SKM-1 (cell line): ENCODE results near the gene RABGAP1L.

ENCODE experiments used
- DNase-seq: peaks from one replicate; lab custom pipeline; 2025; ENCODE audit not compliant: unreplicated experiment; lab: John Stamatoyannopoulos, UW

RABGAP1L gene

DNA sequence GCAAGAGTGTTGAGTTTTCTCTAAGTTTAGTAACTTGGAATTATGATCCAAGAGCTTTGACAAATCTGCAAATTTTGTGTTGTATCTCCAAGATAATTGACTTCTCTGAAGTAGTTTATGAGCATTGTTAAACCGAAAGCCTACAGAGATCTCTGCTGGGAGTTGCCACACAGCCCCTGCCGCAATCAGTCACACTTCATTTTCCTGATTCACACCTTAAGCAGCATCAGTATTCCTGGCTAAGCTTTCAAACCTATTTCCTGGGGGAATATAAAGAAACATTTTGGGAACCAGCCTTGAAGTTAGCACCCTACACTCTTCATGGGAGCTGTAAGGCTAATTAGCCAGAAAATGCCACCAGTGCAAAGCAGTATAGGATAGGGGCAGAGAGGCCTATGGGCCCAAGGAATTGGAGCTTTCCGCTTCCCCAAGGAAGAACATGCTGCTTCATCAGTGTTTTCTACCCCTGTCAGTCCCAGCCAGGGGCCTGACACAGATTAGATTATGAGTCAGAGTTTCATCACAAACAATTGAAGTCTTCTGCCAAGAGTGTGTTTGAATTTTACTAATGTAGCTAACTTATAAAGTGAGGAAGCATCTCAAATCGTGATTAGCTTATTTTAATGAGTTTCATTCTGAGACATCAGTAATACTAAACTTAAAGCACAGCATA, 817.3 kb downstream of the RABGAP1L start:
- DNase-seq, result no peak

- peak; percentile 22 for DNase-seq
Observed at GRCh38 chr1:174982971-174983689, 823.8 kb downstream of the RABGAP1L start.

- no peak for DNase-seq
Observed at GRCh38 chr1:174984952-174985351, 825.6 kb downstream of the RABGAP1L start.

GRCh38 chr1:174988539-174988938, 829.2 kb downstream of the RABGAP1L start:
- DNase-seq, result no peak

GRCh38 chr1:174988986-174989385, 829.7 kb downstream of the RABGAP1L start:
- no peak for DNase-seq

DNA sequence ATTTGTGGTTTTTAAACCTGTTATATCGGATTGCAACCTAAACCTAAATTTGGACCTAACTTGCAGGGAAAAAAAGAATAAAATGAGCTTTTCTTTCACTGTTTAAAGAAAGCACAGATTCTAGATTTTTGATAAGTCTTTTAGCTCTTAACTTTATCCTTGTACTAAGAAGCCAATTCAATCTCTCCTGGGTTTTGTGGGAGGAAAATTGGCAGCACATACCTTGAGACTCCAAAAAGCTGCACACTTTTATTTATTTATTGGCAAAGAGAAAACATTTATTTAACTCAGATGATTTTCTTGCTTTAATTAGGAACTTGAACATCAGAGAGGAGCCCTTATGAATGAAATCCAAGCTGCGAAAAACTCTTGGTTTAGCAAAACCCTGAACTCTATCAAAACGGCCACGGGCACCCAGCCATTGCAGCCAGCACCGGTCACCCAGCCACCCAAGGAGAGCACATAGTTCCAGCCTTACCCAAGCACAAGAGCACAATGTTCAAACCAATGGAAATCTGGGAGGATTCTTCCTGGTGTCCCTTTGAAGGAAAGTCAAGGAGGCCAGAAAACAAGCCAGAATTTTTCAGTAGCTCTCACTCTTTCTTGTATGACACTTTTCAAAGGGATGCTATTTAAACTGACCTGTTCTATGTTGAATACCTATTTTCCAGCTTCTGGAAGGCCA, 830.4 kb downstream of the RABGAP1L start:
- DNase-seq, result no peak

- DNase-seq, result no peak
Observed at GRCh38 chr1:174990382-174990999, 831.2 kb downstream of the RABGAP1L start.

DNA sequence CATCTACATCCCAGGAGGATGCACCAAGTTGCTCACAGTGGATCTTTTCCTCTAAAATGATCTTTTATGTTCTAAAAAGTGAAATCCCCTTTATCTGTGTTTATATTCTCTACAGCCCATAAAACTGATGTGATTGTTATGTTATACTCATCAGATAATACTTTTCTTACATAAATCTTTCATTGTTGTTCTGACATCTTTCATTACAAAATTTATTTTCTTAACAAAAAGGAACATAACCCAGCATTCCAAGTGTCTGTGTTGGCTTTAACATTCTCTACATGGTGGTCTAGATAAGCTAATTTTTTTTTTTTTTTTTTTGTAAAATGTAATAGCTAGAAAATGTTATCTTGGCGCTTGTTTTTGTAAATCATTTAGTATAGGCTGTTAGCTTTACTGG, 832.2 kb downstream of the RABGAP1L start:
- DNase-seq, result no peak

- no peak for DNase-seq
Observed at GRCh38 chr1:174995121-174995520, 835.8 kb downstream of the RABGAP1L start.

- DNase-seq, result no peak
Observed at GRCh38 chr1:174995916-174996315, 836.6 kb downstream of the RABGAP1L start.

DNA sequence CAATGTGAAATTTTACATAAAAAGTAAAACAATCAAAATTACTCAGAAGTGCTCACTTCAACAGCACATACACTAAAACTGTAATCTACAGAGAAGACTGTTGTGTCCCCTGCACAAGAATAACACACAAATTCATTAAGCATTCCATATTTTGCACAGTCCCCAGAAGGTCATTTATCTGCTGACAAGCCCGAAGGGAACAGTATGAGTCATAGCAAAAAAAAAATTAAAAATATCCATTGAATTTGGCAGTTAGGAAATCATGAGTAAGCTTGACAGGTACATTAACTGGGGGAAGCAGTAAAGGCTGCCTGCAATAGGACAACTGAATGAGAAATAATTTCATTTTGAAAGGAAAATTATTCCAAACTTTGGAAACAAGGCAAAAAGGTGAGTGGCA, 837.2 kb downstream of the RABGAP1L start:
- no peak for DNase-seq

DNA sequence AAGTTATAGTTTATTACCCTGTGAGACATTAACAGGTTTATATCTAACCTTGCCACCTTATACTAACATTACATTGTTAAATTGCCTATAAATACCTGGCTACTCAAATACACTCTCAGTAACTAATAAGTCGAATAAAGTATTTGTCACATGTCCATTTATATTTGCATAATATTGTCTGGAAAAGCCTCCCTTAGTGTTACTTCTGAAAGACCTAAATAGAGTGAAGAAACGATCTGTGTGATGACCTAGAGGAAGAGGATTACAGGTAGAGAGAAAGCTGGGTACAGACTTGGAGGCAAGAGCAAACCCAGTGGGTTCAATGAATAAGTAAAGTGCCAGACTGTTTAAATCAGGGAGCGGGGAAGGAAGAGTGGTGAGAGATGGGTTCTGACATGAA, 837.7 kb downstream of the RABGAP1L start:
- no peak for DNase-seq

- DNase-seq, result peak; percentile 59
Observed at GRCh38 chr1:174998569-174999215, 839.4 kb downstream of the RABGAP1L start.

- peak; percentile 100 for DNase-seq
Observed at GRCh38 chr1:174999216-174999935, 840.1 kb downstream of the RABGAP1L start.

GRCh38 chr1:174999936-175000696, 840.8 kb downstream of the RABGAP1L start, which contains the start of gene CACYBP:
TSS of gene CACYBP (plus strand) at chr1:174999947. CDS start at chr1:175000181, 234 bp downstream.
- peak; percentile 30 for DNase-seq

DNA sequence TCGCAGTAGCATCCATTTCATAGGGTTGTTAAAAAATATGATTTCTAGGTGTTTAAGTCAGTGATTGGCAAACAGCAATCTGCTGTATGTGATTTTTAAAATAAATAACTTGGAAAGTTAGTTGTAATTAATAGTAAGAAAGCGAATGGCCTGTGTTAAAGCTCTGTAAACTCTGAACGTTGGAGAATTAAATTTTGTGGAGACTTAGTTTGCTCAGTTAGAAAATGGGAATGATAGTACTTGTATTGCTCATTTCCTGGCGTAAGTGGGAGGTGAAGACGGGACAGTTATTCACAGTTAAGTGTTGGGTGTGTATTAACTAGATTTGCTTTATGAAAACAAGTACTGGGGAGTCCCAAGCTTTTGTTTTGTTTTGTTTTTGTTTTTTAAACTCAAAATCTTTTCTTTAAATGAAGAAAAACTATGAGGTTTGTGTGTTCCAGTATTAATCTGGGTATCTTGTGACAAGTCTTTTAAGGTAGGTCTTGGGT, 841.4 kb downstream of the RABGAP1L start:
- DNase-seq, result no peak

DNA sequence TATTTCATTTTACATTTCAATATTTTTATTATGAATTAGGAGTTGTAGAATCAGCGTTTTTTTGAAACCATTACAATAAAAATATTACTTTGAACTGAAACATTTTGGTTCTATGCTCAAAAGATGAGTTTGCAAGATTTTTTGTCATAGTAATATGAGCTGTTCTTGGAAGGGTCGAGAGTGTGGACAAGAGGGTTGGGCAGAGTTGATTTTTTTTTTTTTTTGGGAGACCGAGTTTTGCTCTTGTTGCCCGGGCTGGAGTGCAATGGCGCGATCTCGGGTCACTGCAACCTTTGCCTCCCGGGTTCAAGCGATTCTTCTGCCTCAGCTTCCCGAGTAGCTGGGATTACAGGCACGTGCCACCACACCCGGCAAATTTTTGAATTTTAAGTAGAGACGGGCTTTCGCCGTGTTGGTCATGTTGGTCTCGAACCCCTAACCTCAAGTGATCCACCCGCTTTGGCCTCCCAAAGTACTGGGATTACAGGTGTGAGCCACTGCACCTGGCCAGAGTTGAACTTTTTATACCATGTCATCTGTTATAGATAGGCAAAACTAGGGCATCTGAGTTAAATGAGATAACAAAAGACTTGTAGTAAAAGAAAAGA, 843.7 kb downstream of the RABGAP1L start:
- DNase-seq, result no peak

- DNase-seq, result no peak
Observed at GRCh38 chr1:175003521-175003920, 844.2 kb downstream of the RABGAP1L start.
